Measurements from ENCODE around the gene MUCL3.

DNA sequence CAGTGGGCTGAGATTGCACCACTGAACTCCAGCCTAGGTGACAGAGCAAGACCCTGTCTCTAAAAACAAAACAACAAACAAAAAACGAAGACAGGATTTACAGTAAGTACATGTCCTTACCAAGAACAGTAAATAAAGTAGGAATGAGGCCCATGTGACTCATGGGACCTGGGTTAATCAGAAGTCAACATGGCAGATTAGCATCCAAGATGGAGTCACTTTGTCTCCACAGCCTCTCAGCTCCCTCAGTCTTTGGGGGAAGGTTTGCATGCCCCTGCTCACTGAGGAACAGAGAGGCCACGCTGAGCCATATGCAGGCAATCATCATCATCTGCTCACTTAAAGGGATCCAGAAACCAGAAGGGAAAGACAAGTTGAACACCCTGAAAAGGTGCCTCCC lies 61.7 kb downstream of the MUCL3 start:
- TF ChIP-seq, protein P1, sequence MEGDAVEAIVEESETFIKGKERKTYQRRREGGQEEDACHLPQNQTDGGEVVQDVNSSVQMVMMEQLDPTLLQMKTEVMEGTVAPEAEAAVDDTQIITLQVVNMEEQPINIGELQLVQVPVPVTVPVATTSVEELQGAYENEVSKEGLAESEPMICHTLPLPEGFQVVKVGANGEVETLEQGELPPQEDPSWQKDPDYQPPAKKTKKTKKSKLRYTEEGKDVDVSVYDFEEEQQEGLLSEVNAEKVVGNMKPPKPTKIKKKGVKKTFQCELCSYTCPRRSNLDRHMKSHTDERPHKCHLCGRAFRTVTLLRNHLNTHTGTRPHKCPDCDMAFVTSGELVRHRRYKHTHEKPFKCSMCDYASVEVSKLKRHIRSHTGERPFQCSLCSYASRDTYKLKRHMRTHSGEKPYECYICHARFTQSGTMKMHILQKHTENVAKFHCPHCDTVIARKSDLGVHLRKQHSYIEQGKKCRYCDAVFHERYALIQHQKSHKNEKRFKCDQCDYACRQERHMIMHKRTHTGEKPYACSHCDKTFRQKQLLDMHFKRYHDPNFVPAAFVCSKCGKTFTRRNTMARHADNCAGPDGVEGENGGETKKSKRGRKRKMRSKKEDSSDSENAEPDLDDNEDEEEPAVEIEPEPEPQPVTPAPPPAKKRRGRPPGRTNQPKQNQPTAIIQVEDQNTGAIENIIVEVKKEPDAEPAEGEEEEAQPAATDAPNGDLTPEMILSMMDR (IDR thresholded peaks at IDR 0.05; ENCODE audit: insufficient read depth, low read length) = no peak
- TF ChIP-seq POLR2AphosphoS5 (IDR thresholded peaks at IDR 0.05; ENCODE audit: low read depth) = no peak

Measured in HL-60 (cell line).